Adipocyte (in vitro differentiated cells): ENCODE data around the gene BEX1.
"Not testable (repeated sequence)": the region's sequence is repeated elsewhere in the genome, so short reads cannot be mapped to it uniquely, and the experiment has no call there.

ENCODE experiments used
- DNase-seq: peaks from one replicate; pipeline ENCODE4 v3.0.0-alpha.2; 2015; ENCODE audit warnings: low read depth
- H3K27me3 ChIP-seq: replicated peaks from 2 replicates; pipeline ENCODE4 v1.7.0; 2013; ENCODE audit warnings: mild to moderate bottlenecking, low read length, moderate library complexity; ENCODE audit not compliant: control insufficient read depth, insufficient read depth
- H3K36me3 ChIP-seq: 2 replicates; pipeline ENCODE4 v1.7.0; 2013; ENCODE audit warnings: low read length, mild to moderate bottlenecking, moderate library complexity; ENCODE audit not compliant: control insufficient read depth, insufficient read depth, severe bottlenecking
- H3K4me1 ChIP-seq: 2 replicates; pipeline ENCODE4 v1.7.0; 2013; ENCODE audit warnings: mild to moderate bottlenecking, low read length, moderate library complexity; ENCODE audit not compliant: control insufficient read depth, insufficient read depth
- H3K4me3 ChIP-seq: 2 replicates; pipeline ENCODE4 v1.7.0; 2013; ENCODE audit warnings: mild to moderate bottlenecking, low read length, moderate library complexity
- H3K9ac ChIP-seq: 2 replicates; pipeline ENCODE4 v1.7.0; 2013; ENCODE audit warnings: mild to moderate bottlenecking, low read length, moderate library complexity
- H3K9me3 ChIP-seq: 2 replicates; pipeline ENCODE4 v1.7.0; 2013; ENCODE audit warnings: mild to moderate bottlenecking, low read length, moderate library complexity; ENCODE audit not compliant: control insufficient read depth

Gene BEX1

DNA sequence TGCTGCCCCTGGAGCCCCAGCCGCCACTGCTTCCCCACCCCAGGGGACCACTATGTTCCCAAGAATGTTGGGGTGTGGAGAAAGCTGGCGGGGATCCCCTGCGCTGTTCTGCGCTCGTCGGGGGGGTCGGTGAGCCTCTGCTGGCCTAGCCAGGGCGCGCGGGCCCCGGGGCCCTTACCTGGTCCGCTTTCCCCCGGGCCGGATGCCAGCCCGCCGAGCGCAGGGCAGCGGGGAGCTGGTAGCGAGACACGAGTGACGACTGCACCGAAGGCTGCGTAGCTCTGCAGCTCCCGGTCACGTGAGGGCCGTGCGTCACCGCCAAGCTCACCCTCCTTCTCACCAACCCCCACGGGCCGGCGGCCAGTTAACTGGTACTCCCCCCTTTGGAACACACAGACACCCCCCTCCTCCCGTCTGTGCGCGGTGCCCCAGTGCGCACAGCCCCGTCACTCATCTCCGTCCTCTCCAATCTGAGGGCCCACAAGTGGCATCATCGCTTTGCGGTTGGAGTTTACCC is at the start of gene BEX1:
TSS of gene BEX1 (minus strand) at position 254 of the 517 bp plus-strand sequence. CDS start 897 bp downstream, outside the sequence.
- Histone ChIP-seq H3K36me3 (no peaks in the 10 kb centered on the region), H3K4me3 (no peak within 1 kb of the TSS), H3K9me3 (peaks cover 15% of the 10 kb centered on the region), H3K4me1 (no peaks in the 10 kb centered on the region), H3K9ac (no peak within 1 kb of the TSS), H3K27me3 (peaks cover 19% of the 10 kb centered on the region)
- DNase-seq: no peak

DNA sequence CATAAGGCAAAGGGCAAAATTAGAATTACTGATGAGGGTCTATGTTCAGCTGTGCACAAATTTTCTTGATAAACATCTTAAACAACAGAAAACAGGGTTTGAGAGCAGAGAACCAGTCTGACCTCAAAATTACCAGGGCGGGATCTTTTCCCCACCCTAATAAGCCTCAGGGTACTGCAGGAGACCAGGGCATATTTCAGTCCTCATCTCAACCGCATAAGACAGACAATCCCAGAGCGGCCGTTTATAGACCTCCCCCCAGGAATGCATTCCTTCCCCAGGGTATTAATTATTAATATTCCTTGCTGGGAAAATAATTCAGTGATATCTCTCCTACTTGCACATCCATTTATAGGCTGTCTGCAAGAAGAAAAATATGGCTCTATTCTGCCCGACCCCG is 45.5 kb upstream of the BEX1 start:
- DNase-seq, H3K36me3 ChIP-seq, H3K4me3 ChIP-seq, H3K4me1 ChIP-seq, H3K9ac ChIP-seq, H3K27me3 ChIP-seq: not testable (repeated sequence)
- H3K9me3 ChIP-seq: peaks cover 23% of the 10 kb centered on the region

DNA sequence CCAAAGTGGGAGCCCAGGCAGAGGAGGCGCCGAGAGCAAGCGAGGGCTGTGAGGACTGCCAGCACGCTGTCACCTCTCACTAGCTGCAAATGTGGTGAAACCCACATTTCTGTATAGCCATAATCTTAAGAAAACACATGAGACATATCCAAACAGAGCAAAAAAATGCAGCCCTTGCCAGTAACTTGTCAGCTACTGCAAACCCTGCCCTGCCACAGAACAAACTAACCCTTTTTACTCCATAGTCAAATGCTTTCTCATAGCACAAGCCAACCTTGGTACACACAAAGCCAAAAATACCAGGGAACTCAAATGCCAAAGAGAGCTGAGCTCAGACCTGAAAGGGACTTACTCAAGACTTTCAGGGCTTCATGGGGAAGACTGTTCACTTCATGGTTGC is 43.9 kb upstream of the BEX1 start:
- Histone ChIP-seq H3K9ac (no peak overlapping the region), H3K4me1 (no peaks in the 10 kb centered on the region), H3K4me3 (no peak overlapping the region), H3K27me3 (no peaks in the 10 kb centered on the region), H3K36me3 (no peaks in the 10 kb centered on the region), H3K9me3 (peaks cover 17% of the 10 kb centered on the region)
- peak; percentile 45 for DNase-seq

DNA sequence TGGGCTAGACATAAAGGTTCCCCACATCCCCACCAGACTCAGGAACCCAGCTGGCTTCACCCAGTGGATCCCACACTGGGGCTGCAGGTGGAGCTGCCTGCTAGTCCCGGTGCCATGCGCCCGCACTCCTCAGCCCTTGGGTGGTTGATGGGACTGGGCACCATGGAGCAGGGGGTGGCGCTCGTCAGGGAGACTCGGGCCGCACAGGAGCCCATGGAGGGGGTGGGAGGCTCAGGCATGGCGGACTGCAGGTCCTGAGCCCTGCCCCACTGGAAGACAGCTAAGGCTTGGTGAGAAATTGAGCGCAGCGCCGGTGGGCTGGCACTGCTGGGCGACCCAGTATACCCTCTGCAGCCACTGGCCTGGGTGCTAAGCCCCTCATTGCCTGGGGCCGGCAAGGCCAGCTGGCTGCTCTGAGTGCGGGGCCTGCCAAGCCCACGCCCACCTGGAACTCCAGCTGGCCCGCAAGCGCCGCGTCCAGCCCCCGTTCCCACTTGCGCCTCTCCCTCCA is 43.3 kb upstream of the BEX1 start:
- not testable (repeated sequence) for H3K4me1 ChIP-seq, H3K27me3 ChIP-seq, H3K9ac ChIP-seq, DNase-seq, H3K36me3 ChIP-seq, H3K4me3 ChIP-seq
- peaks cover 17% of the 10 kb centered on the region for H3K9me3 ChIP-seq

GRCh38 chrX:103104370-103104769 is 40.4 kb upstream of the BEX1 start:
- H3K9ac ChIP-seq: not testable (repeated sequence)

GRCh38 chrX:103103866-103104265 is 39.9 kb upstream of the BEX1 start:
- not testable (repeated sequence) for H3K4me1 ChIP-seq, DNase-seq, H3K36me3 ChIP-seq, H3K4me3 ChIP-seq, H3K9ac ChIP-seq, H3K9me3 ChIP-seq
- H3K27me3 ChIP-seq: peaks cover 13% of the 10 kb centered on the region

More at GRCh38 chrX:103104370-103104769, 40.4 kb upstream of the BEX1 start:
- H3K4me1 ChIP-seq, DNase-seq, H3K4me3 ChIP-seq, H3K36me3 ChIP-seq, H3K9me3 ChIP-seq, H3K27me3 ChIP-seq: not testable (repeated sequence)

DNA sequence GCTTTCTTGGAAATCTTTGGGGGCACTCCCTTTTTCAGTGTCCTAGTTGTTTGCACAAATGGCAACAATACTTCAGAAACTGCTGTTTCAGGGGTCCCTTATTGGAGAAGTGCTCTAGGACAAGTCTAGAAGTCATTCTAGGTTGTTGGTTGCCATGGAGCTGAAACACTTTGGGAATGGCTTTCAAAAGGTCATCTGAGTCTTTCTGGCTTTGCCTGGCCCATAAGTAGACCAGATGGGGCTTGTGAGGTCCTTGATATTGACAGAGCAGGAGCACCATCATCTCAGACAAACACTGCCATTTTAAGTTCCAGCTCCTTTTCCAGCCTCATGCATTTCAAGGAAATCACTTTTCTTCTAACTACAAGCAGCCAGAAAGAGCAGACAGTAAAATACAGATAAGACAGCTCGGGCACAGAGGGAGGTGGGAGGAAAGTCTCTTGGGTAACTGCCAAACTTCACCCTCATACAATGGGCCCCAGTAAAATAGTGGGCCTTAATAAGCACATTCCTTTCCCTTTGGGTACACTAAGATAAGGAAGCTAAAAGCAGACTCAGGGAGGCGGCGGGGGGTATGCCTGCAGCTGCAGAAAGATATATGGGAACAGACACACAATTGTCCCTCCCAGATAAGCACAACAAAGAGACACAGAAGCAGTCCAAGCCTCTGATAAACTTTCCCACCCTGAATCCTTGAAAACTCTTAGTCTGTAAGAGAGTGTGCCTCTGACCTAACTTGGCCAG is 37.5 kb upstream of the BEX1 start:
- Histone ChIP-seq H3K27me3 (peaks cover 18% of the 10 kb centered on the region), H3K36me3 (no peaks in the 10 kb centered on the region), H3K4me3 (no peak overlapping the region), H3K9me3 (no peaks in the 10 kb centered on the region), H3K4me1 (no peaks in the 10 kb centered on the region), H3K9ac (no peak overlapping the region)
- DNase-seq: no peak

DNA sequence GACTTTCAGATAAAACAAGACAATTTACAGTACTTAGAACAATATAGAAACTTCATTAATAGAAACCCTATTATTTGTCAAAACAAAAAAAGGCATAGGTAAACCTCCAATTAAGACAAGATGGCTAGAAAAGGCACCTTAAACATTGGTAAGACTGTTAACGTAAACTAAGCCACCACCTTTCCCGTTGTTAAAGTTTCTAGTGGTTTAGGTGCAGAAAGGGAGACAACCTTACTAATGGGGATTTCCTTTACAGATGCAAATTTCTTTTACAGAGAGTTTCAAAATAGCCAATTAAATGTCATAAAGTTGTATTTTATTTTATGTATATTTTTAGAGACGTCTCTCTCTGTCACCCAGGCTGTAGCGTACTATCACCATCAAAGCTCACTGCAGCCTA is 36.5 kb upstream of the BEX1 start:
- H3K9ac ChIP-seq: no peak overlapping the region
- no peaks in the 10 kb centered on the region for H3K36me3 ChIP-seq
- no peak for DNase-seq
- H3K9me3 ChIP-seq: no peaks in the 10 kb centered on the region
- no peak overlapping the region for H3K4me3 ChIP-seq
- no peaks in the 10 kb centered on the region for H3K4me1 ChIP-seq
- H3K27me3 ChIP-seq: peaks cover 18% of the 10 kb centered on the region

- Histone ChIP-seq H3K4me3 (no peak overlapping the region), H3K9ac (no peak overlapping the region), H3K4me1 (no peaks in the 10 kb centered on the region), H3K27me3 (peaks cover 18% of the 10 kb centered on the region), H3K36me3 (no peaks in the 10 kb centered on the region), H3K9me3 (no peaks in the 10 kb centered on the region)
- no peak for DNase-seq
Observed at GRCh38 chrX:103099691-103100090, 35.7 kb upstream of the BEX1 start.

DNA sequence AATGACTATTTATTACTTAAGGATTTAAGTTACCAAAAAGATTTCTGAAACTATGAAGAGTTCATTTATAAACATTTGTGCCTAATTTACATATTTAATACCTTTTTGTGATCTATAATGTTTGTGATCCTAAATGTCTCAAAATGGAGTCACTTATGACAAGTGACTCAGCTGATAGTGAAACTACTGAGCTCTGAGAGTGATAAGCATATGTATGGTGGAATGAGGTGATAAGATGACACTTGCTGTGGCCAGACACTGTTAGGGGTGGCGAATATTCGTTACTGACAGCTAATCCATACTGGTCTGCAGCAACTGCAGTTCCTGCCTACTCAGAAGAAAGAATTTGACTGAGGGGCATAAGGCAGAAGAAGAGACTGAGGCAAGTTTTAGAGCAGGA is 34.5 kb upstream of the BEX1 start:
- no peaks in the 10 kb centered on the region for H3K36me3 ChIP-seq
- no peak for DNase-seq

GRCh38 chrX:103092942-103093341 is 29.0 kb upstream of the BEX1 start, which contains the start of gene NXF3:
TSS of gene NXF3 (minus strand) at chrX:103093143. CDS start at chrX:103093023, 120 bp downstream.
- no peak for DNase-seq
- no peak within 1 kb of the TSS for H3K9ac ChIP-seq

More for the DNA sequence above, 34.5 kb upstream of the BEX1 start:
- Histone ChIP-seq H3K9me3 (no peaks in the 10 kb centered on the region), H3K4me1 (no peaks in the 10 kb centered on the region), H3K27me3 (peaks cover 18% of the 10 kb centered on the region), H3K9ac (no peak overlapping the region), H3K4me3 (no peak overlapping the region)

More at GRCh38 chrX:103092942-103093341, 29.0 kb upstream of the BEX1 start, which contains the start of gene NXF3:
- Histone ChIP-seq H3K9me3 (no peaks in the 10 kb centered on the region), H3K4me1 (no peaks in the 10 kb centered on the region), H3K4me3 (no peak within 1 kb of the TSS), H3K36me3 (no peaks in the 10 kb centered on the region), H3K27me3 (peaks cover 7% of the 10 kb centered on the region)
